ENCODE results near the gene DAPK1.

Gene DAPK1

DNA sequence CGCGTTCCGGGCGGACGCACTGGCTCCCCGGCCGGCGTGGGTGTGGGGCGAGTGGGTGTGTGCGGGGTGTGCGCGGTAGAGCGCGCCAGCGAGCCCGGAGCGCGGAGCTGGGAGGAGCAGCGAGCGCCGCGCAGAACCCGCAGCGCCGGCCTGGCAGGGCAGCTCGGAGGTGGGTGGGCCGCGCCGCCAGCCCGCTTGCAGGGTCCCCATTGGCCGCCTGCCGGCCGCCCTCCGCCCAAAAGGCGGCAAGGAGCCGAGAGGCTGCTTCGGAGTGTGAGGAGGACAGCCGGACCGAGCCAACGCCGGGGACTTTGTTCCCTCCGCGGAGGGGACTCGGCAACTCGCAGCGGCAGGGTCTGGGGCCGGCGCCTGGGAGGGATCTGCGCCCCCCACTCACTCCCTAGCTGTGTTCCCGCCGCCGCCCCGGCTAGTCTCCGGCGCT, at the start of gene DAPK1:
TSS of gene DAPK1 (plus strand) at position 264 of the 442 bp plus-strand sequence. CDS start 1,211 bp downstream, outside the sequence.
- DNase-seq (peak; percentile 27), ATAC-seq (peak; percentile 50)
- peaks cover 4% of the 10 kb centered on the region for H3K9me3 Mint-ChIP-seq
- peaks cover 48% of the 10 kb centered on the region for H3K27me3 Mint-ChIP-seq
- peaks cover 31% of the 10 kb centered on the region for H3K4me1 Mint-ChIP-seq
- H3K36me3 Mint-ChIP-seq (ENCODE audit: low read depth): no peaks in the 10 kb centered on the region
- H3K4me3 Mint-ChIP-seq: peak within 1 kb of the TSS; percentile 67
- no peak within 1 kb of the TSS for H3K27ac Mint-ChIP-seq

- Mint-ChIP-seq H3K27ac (no peak overlapping the region), H3K4me1 (peaks cover 2% of the 10 kb centered on the region), H3K4me3 (no peak overlapping the region), H3K36me3 (ENCODE audit: low read depth) (no peaks in the 10 kb centered on the region), H3K27me3 (peaks cover 2% of the 10 kb centered on the region), H3K9me3 (peaks cover 13% of the 10 kb centered on the region)
- ATAC-seq (no peak), DNase-seq (no peak)
Observed at GRCh38 chr9:87451149-87451548, 46.5 kb upstream of the DAPK1 start.

- H3K27ac Mint-ChIP-seq: no peak overlapping the region
- H3K4me3 Mint-ChIP-seq: no peak overlapping the region
- no peaks in the 10 kb centered on the region for H3K36me3 Mint-ChIP-seq (ENCODE audit: low read depth)
Observed at GRCh38 chr9:87455407-87455806, 42.3 kb upstream of the DAPK1 start.

DNA sequence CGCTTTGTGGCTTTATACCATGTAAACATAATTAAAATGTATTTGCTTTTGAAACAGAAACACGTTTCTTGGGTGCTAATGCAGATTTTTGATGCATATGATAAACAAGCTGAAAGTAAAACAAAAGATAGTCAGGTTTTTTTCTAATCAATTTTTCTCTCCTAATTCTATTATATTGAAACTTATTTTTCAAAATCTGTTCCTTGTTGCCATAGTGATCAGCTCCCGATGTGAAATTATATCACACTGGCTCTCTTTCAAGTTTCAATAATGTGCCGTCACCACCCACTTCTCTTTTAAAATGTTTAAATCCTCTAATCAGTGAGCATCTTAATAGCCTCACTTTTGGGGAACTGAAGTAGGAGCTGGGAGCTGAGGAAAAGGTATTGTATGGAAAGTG, 36.4 kb upstream of the DAPK1 start:
- H3K27ac Mint-ChIP-seq: no peak overlapping the region
- peaks cover 16% of the 10 kb centered on the region for H3K4me1 Mint-ChIP-seq
- ATAC-seq: no peak

More at GRCh38 chr9:87455407-87455806, 42.3 kb upstream of the DAPK1 start:
- Mint-ChIP-seq H3K9me3 (peaks cover 18% of the 10 kb centered on the region), H3K27me3 (peaks cover 3% of the 10 kb centered on the region), H3K4me1 (no peaks in the 10 kb centered on the region)
- ATAC-seq (no peak), DNase-seq (no peak)

DNA sequence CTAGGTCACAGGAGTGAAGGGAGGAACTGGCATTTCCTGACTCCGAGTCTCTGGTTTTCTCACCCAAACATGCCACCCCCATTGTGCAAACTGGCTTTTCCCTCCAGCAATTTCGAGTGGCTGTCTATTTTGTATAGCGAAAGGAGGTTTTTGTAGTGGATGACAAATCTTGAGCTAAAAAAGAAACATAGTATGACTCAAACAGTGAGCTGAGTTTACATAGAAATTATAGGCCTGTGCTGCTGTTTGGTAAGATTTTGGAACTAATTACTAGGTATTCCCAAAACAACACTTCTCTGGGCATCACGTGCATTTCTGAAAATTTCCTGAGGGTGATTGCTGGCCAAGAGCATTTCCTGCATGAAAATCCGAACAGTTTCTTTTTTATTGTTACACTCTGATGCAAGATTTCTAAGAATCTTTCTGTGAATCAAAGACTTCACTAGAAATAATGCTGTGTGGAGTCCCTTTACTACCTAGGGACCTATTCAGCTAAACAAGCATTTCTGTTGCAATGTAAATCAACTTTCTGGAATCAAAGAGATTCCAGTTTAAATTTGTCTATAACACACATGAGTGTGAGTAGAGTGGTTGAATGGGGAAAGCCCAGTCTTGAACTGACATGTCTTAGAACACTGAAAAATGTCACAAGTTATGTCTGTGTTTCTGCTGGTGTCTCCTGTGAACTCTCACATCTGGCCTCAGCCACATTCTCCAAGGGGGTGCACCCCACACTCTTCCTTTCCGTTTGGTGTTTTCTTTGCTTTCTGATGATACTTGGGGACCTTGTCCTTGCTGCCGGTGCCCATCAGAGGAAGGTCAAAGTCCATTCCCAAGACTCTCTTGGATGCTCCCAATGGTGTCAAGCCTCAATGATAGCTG, 33.3 kb upstream of the DAPK1 start:
- Mint-ChIP-seq H3K4me1 (peaks cover 16% of the 10 kb centered on the region), H3K27ac (peak overlapping the region; percentile 73), H3K36me3 (ENCODE audit: low read depth) (no peaks in the 10 kb centered on the region), H3K4me3 (no peak overlapping the region), H3K9me3 (peaks cover 3% of the 10 kb centered on the region), H3K27me3 (peaks cover 3% of the 10 kb centered on the region)
- no peak for DNase-seq
- peak; percentile 76 for ATAC-seq

More for the DNA sequence above, 36.4 kb upstream of the DAPK1 start:
- Mint-ChIP-seq H3K27me3 (peaks cover 4% of the 10 kb centered on the region), H3K4me3 (no peak overlapping the region), H3K36me3 (ENCODE audit: low read depth) (no peaks in the 10 kb centered on the region), H3K9me3 (peaks cover 10% of the 10 kb centered on the region)
- DNase-seq: no peak

GRCh38 chr9:87464992-87465378, 32.7 kb upstream of the DAPK1 start:
- H3K9me3 Mint-ChIP-seq: peaks cover 3% of the 10 kb centered on the region
- H3K4me3 Mint-ChIP-seq: no peak overlapping the region
- peak overlapping the region; percentile 73 for H3K27ac Mint-ChIP-seq
- no peaks in the 10 kb centered on the region for H3K36me3 Mint-ChIP-seq (ENCODE audit: low read depth)
- no peak for ATAC-seq
- H3K27me3 Mint-ChIP-seq: peaks cover 1% of the 10 kb centered on the region
- DNase-seq: no peak
- peaks cover 16% of the 10 kb centered on the region for H3K4me1 Mint-ChIP-seq

- no peak overlapping the region for H3K27ac Mint-ChIP-seq
- peaks cover 3% of the 10 kb centered on the region for H3K9me3 Mint-ChIP-seq
- no peak for ATAC-seq
- peaks cover 1% of the 10 kb centered on the region for H3K27me3 Mint-ChIP-seq
- H3K36me3 Mint-ChIP-seq (ENCODE audit: low read depth): no peaks in the 10 kb centered on the region
- H3K4me3 Mint-ChIP-seq: no peak overlapping the region
- peaks cover 16% of the 10 kb centered on the region for H3K4me1 Mint-ChIP-seq
- DNase-seq: no peak
Observed at GRCh38 chr9:87465816-87466215, 31.9 kb upstream of the DAPK1 start.

- peaks cover 3% of the 10 kb centered on the region for H3K9me3 Mint-ChIP-seq
- DNase-seq (no peak), ATAC-seq (no peak)
- peaks cover 16% of the 10 kb centered on the region for H3K4me1 Mint-ChIP-seq
- no peak overlapping the region for H3K4me3 Mint-ChIP-seq
- no peaks in the 10 kb centered on the region for H3K36me3 Mint-ChIP-seq (ENCODE audit: low read depth)
- H3K27ac Mint-ChIP-seq: no peak overlapping the region
- no peaks in the 10 kb centered on the region for H3K27me3 Mint-ChIP-seq
Observed at GRCh38 chr9:87467187-87467586, 30.5 kb upstream of the DAPK1 start.

GRCh38 chr9:87469793-87470465, 27.7 kb upstream of the DAPK1 start:
- no peak overlapping the region for H3K4me3 Mint-ChIP-seq
- DNase-seq (no peak), ATAC-seq (no peak)
- no peaks in the 10 kb centered on the region for H3K27me3 Mint-ChIP-seq
- H3K9me3 Mint-ChIP-seq: peaks cover 3% of the 10 kb centered on the region
- no peak overlapping the region for H3K27ac Mint-ChIP-seq
- no peaks in the 10 kb centered on the region for H3K36me3 Mint-ChIP-seq (ENCODE audit: low read depth)
- H3K4me1 Mint-ChIP-seq: peaks cover 1% of the 10 kb centered on the region

GRCh38 chr9:87471746-87472145, 25.9 kb upstream of the DAPK1 start:
- Mint-ChIP-seq H3K9me3 (peaks cover 3% of the 10 kb centered on the region), H3K4me3 (no peak overlapping the region), H3K27me3 (no peaks in the 10 kb centered on the region), H3K36me3 (ENCODE audit: low read depth) (no peaks in the 10 kb centered on the region), H3K4me1 (peaks cover 4% of the 10 kb centered on the region), H3K27ac (no peak overlapping the region)
- no peak for DNase-seq
- ATAC-seq: no peak

- Mint-ChIP-seq H3K27me3 (no peaks in the 10 kb centered on the region), H3K36me3 (ENCODE audit: low read depth) (no peaks in the 10 kb centered on the region), H3K4me1 (peaks cover 11% of the 10 kb centered on the region), H3K4me3 (no peak overlapping the region), H3K9me3 (no peaks in the 10 kb centered on the region), H3K27ac (no peak overlapping the region)
- DNase-seq: no peak
- ATAC-seq: no peak
Observed at GRCh38 chr9:87475463-87475862, 22.2 kb upstream of the DAPK1 start.

DNA sequence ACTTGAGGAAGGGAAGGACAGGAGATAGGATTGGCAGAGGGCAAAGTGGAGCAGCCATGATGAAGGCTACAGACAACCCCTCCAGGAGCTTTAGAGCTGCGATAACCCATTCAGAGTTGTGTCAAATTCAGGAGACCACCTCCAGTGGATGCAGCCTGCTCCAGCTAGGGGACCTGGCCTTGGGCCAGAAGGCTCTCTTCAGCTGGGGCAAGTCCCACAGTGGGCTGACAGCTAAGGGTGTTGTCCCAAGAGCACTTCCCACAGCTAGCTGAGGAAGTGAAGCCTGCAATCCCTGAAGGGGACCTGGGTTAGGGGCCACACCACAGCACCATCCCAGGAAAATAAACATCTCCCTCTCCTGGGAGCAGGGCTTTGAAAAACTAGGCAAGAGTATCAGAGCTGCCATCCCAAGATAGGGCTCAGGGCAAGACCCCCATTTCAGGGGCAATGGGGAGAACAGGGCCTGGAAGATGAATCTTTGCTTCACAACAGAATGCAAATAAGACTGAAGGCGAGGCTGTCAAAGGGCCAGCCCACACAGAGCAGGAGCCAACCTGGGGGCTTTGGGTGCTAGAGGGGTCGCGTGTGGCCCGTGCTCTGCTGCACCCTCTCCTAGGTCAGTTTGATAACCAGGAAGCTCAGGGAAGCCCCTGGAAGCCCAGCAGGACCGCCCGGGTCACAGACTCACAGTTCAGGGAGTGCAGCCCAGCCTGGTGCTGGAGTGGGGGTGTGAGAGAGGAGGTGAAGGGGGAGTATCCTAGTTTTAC, 19.3 kb upstream of the DAPK1 start:
- Mint-ChIP-seq H3K9me3 (no peaks in the 10 kb centered on the region), H3K4me3 (no peak overlapping the region), H3K4me1 (peaks cover 11% of the 10 kb centered on the region), H3K36me3 (ENCODE audit: low read depth) (no peaks in the 10 kb centered on the region), H3K27ac (no peak overlapping the region), H3K27me3 (no peaks in the 10 kb centered on the region)
- ATAC-seq (no peak), DNase-seq (no peak)

- H3K27ac Mint-ChIP-seq: no peak overlapping the region
- H3K4me1 Mint-ChIP-seq: peaks cover 11% of the 10 kb centered on the region
- no peak for DNase-seq
- no peaks in the 10 kb centered on the region for H3K36me3 Mint-ChIP-seq (ENCODE audit: low read depth)
- H3K27me3 Mint-ChIP-seq: no peaks in the 10 kb centered on the region
- no peak overlapping the region for H3K4me3 Mint-ChIP-seq
- peak; percentile 52 for ATAC-seq
- no peaks in the 10 kb centered on the region for H3K9me3 Mint-ChIP-seq
Observed at GRCh38 chr9:87479801-87480201, 17.9 kb upstream of the DAPK1 start.

Data from activated naive CD8-positive, alpha-beta T cell treated with anti-CD3 and anti-CD28 coated beads, Interleukin-2, amount 50 U/mL, for 24 hours (primary cell).